ENCODE data around the gene SNF8.
A peak's percentile ranks its signal among the peaks of the same experiment; 100 is the strongest.

SNF8 gene

DNA sequence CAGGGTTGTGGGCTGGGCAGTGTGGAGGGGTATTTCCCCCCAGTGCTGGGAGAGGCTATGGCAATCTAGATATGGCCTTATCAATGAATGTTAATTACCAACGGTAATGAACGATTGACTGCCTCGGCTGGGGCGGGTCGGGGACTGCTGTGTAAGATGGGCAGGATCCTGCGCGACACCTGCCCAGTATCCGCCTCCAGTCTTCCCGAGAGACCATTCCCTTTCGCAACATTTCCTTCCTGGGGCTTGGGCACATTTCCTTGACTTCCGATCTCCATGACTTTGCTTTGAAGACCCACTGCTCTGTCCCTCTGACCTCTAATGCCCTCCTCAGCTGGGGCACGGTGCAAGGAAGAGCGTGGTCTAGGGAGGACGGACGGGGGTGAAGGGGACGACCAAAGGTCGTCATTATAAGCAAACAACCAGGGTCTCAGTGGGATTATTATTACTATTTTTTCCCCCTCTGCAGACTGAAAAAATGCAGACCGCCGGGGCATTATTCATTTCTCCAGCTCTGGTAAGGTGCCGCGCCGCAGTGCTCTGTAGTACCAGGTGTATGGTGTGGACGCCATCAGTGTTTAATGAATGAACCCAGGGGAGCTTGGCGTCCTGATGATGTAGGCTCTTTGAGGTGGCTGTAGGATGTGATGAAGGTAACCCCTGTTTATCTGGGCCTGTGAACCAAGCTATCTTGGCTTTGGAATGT lies 51.5 kb downstream of the SNF8 start:
- DNase-seq (ENCODE audit: low read depth) = no peak
- TF ChIP-seq, protein P1, sequence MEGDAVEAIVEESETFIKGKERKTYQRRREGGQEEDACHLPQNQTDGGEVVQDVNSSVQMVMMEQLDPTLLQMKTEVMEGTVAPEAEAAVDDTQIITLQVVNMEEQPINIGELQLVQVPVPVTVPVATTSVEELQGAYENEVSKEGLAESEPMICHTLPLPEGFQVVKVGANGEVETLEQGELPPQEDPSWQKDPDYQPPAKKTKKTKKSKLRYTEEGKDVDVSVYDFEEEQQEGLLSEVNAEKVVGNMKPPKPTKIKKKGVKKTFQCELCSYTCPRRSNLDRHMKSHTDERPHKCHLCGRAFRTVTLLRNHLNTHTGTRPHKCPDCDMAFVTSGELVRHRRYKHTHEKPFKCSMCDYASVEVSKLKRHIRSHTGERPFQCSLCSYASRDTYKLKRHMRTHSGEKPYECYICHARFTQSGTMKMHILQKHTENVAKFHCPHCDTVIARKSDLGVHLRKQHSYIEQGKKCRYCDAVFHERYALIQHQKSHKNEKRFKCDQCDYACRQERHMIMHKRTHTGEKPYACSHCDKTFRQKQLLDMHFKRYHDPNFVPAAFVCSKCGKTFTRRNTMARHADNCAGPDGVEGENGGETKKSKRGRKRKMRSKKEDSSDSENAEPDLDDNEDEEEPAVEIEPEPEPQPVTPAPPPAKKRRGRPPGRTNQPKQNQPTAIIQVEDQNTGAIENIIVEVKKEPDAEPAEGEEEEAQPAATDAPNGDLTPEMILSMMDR (conservative IDR thresholded peaks at IDR 0.05; ENCODE audit: low read length) = no peak
- H3K4me3 ChIP-seq (ENCODE audit: low read length) = peak overlapping the region; percentile 99

DNA sequence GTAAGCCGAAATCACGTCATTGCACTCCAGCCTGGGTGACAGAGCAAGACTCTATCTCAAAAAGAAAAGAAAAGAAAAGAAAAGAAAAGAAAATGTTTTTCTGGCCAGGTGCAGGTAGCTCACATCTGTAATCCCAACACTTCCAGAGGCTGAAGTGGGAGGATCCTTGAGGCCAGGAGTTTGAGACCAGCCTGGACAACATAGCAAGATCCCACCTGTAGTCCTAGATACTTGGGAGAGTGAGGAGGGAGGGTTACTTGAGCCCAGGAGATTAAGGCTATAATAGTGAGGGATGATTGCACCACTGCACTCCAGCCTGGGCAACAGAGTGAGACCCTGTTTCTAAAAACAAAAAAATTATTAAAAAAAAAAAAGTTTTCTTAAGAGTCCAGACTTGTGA lies 54.6 kb downstream of the SNF8 start:
- DNase-seq (ENCODE audit: low read depth) = no peak
- no peak overlapping the region for H3K4me3 ChIP-seq (ENCODE audit: low read length)
- TF ChIP-seq, protein P1 (conservative IDR thresholded peaks at IDR 0.05; ENCODE audit: low read length) = no peak

DNA sequence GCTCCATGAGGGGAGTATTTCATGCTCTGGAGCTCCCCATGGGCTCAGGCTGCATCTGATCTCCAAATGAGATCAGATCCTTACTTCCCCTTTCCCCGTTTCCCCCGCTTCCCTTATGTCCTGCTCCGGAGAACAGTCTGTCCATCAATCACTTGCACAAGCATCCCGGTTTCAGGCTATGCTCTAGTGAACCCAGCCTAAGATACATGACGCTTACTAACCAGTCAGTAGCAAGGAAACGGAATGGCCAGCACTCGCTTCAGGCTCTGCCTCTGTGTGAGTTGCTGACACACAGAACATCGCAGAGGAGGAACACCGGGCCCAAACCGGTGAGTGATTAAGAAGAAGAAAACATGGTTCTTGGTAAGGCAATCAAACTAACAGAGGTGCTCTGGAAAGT lies 61.5 kb downstream of the SNF8 start:
- TF ChIP-seq, protein P1 (conservative IDR thresholded peaks at IDR 0.05; ENCODE audit: low read length) = no peak
- no peak for DNase-seq (ENCODE audit: low read depth)
- H3K4me3 ChIP-seq (ENCODE audit: low read length) = no peak overlapping the region

DNA sequence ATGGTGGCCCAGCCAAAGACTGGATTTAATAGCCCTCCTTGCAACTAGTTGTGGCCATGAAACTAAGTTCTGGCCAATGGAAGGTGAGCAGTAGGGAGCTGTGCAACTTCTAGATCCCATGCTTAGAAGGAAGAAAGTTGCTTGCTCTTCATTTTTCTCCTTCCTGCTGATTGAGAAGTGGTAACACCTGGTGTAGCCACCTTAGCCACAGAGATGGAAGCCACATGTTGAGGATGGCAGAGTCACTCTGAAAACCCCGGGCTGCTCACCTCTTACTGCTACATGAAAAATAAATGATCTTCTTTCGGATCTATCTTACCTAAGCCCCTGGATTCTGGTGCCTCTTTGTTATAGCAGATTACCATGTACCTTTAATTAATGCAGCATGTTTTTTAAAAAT lies 62.4 kb downstream of the SNF8 start:
- H3K4me3 ChIP-seq (ENCODE audit: low read length) = no peak overlapping the region
- DNase-seq (ENCODE audit: low read depth) = no peak
- TF ChIP-seq, protein P1 (conservative IDR thresholded peaks at IDR 0.05; ENCODE audit: low read length) = no peak
